Measurements from ENCODE around the gene NFKB1. TPM values are rescaled to one million over a fixed set of nuclear protein-coding genes. Genes with fewer than 3 reads are reported as not detected.
"Not testable (repeated sequence)": the region's sequence is repeated elsewhere in the genome, so short reads cannot be mapped to it uniquely, and the experiment has no call there.

Gene NFKB1
- total RNA-seq, 1 donor from 2014 or later, result 64.5 TPM

- DNase-seq, result no peak
These were observed 100.5 kb downstream of the NFKB1 start for GRCh38 chr4:102601586-102602227.

GRCh38 chr4:102604222-102604940 is 103.2 kb downstream of the NFKB1 start:
- no peak for DNase-seq

GRCh38 chr4:102606261-102606660 is 105.1 kb downstream of the NFKB1 start:
- no peak for DNase-seq

- no peak for DNase-seq
These were observed 105.8 kb downstream of the NFKB1 start for GRCh38 chr4:102606846-102607450.

- no peak for DNase-seq
These were observed 107.0 kb downstream of the NFKB1 start for GRCh38 chr4:102608190-102608589.

GRCh38 chr4:102610007-102610406 is 108.8 kb downstream of the NFKB1 start:
- peak; percentile 32 for DNase-seq

- no peak for DNase-seq
These were observed 109.3 kb downstream of the NFKB1 start for GRCh38 chr4:102610476-102610875.

- DNase-seq, result no peak
These were observed 111.1 kb downstream of the NFKB1 start for GRCh38 chr4:102612210-102612609.

GRCh38 chr4:102612824-102613366 is 111.7 kb downstream of the NFKB1 start:
- peak; percentile 50 for DNase-seq

- DNase-seq, result peak; percentile 26
These were observed 113.6 kb downstream of the NFKB1 start for GRCh38 chr4:102614801-102615200.

- DNase-seq, result peak; percentile 85
These were observed 115.5 kb downstream of the NFKB1 start for GRCh38 chr4:102616636-102617035.

- DNase-seq, result not testable (repeated sequence)
These were observed 117.9 kb downstream of the NFKB1 start for GRCh38 chr4:102619021-102619420.

- DNase-seq, result not testable (repeated sequence)
These were observed 118.8 kb downstream of the NFKB1 start for GRCh38 chr4:102619776-102620631.

GRCh38 chr4:102620697-102621497 is 119.7 kb downstream of the NFKB1 start:
- DNase-seq, result peak; percentile 77

- peak; percentile 67 for DNase-seq
These were observed 122.5 kb downstream of the NFKB1 start for GRCh38 chr4:102623622-102624021.

- no peak for DNase-seq
These were observed 123.3 kb downstream of the NFKB1 start for GRCh38 chr4:102624505-102624904.

- DNase-seq, result peak; percentile 23
These were observed 124.2 kb downstream of the NFKB1 start for GRCh38 chr4:102625232-102625930.

GRCh38 chr4:102627831-102628523 is 126.8 kb downstream of the NFKB1 start:
- peak; percentile 50 for DNase-seq

GRCh38 chr4:102629673-102630072 is 128.5 kb downstream of the NFKB1 start:
- no peak for DNase-seq

GRCh38 chr4:102631616-102632015 is 130.5 kb downstream of the NFKB1 start:
- no peak for DNase-seq
